ENCODE data around the gene RAB44. TPM values are rescaled to one million over a fixed set of nuclear protein-coding genes. Genes with fewer than 3 reads are reported as not detected.

Gene RAB44
- total and polyA plus RNA-seq, 9 donors, result 0.04 to 0.15 (median 0.12) TPM; not detected in 3

DNA sequence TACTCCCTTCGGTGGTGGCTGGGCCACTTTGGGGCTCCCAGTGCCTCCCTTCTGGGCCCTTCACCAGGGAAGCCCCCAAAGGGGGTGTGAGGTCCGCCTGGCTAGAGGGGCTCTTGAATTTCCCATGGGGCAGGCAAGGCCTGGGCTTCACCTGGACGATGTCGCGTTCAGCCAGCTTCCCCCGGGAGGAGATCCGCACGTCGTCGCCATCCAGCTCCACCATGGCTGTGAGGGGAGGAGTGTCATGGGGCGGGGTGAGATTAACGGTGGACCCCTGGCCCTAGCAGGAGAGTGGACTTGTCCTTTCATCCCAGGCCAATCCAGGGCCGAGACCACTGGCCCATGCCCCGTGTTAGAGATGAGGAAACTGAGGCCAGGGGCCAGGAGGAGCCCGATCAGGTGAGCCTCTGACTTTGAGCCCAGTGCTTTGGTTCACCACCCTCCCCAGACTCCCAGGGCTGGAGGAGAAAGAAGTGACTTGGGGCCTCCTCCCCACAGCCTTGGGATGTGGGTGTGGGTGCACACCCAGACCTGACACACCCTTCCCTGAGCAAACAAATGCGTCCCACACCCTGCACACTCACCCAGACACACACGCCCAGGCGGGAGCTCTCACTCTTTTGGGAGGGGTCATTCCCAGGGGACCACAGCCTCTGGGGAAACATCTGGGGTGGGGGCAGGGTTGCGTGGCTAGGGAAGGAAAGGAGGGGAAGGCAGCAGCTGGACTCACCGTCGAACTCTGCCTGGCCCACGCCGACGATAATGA lies 46.1 kb downstream of the RAB44 start:
- Histone ChIP-seq H3K4me1 (ENCODE audit: insufficient read depth) (no peaks in the 10 kb centered on the region), H3K36me3 (no peaks in the 10 kb centered on the region), H3K27ac (no peak overlapping the region), H3K9me3 (no peaks in the 10 kb centered on the region), H3K4me3 (no peak overlapping the region), H3K27me3 (no peaks in the 10 kb centered on the region)
- no peak for DNase-seq
- intact Hi-C loops (cut with DNase I), result loop anchor here in 1 of 4 donors (10.0 kb wide), 1 partner anchor 129 kb away; no protein-coding TSS in a partner anchor
- WGBS, 3 donors, result 79 to 83% (median 81%) methylated on average over 24 of the region's 24 CpGs
- no peak for TF ChIP-seq POLR2A (IDR thresholded peaks at IDR 0.05)
- TF ChIP-seq, protein P1, sequence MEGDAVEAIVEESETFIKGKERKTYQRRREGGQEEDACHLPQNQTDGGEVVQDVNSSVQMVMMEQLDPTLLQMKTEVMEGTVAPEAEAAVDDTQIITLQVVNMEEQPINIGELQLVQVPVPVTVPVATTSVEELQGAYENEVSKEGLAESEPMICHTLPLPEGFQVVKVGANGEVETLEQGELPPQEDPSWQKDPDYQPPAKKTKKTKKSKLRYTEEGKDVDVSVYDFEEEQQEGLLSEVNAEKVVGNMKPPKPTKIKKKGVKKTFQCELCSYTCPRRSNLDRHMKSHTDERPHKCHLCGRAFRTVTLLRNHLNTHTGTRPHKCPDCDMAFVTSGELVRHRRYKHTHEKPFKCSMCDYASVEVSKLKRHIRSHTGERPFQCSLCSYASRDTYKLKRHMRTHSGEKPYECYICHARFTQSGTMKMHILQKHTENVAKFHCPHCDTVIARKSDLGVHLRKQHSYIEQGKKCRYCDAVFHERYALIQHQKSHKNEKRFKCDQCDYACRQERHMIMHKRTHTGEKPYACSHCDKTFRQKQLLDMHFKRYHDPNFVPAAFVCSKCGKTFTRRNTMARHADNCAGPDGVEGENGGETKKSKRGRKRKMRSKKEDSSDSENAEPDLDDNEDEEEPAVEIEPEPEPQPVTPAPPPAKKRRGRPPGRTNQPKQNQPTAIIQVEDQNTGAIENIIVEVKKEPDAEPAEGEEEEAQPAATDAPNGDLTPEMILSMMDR (IDR thresholded peaks at IDR 0.05), result no peak
- TF ChIP-seq EP300 (IDR thresholded peaks at IDR 0.05), result no peak

DNA sequence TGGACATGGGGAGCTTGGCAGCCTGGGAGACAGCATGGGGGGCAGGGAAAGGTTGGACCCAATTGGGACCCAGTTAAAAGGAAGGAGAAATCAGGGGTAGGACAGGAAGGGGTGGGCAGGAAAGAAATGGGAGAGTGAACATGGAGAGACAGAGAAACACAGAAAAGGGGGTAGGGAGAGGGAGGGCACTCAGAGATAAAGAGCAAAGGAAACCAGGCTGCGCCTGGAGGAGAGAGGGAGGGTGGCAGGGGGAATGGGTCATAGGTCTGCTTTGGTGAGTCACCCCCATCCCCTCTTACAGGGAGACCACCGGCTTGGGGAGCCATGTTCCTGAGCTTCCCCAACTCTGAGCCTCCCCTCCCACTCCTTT lies 46.7 kb downstream of the RAB44 start:
- no peak for DNase-seq
- TF ChIP-seq POLR2A (IDR thresholded peaks at IDR 0.05), result no peak
- TF ChIP-seq EP300 (IDR thresholded peaks at IDR 0.05), result no peak
- TF ChIP-seq, protein P1 (IDR thresholded peaks at IDR 0.05), result no peak
- Histone ChIP-seq H3K4me1 (ENCODE audit: insufficient read depth) (no peaks in the 10 kb centered on the region), H3K36me3 (no peaks in the 10 kb centered on the region), H3K9me3 (no peaks in the 10 kb centered on the region), H3K4me3 (no peak overlapping the region), H3K27me3 (no peaks in the 10 kb centered on the region), H3K27ac (no peak overlapping the region)
- intact Hi-C loops (cut with DNase I), result loop anchor here in 1 of 4 donors (10.0 kb wide), 1 partner anchor 129 kb away; no protein-coding TSS in a partner anchor
- WGBS, 3 donors, result 57 to 66% (median 60%) methylated on average over 2 of the region's 2 CpGs

DNA sequence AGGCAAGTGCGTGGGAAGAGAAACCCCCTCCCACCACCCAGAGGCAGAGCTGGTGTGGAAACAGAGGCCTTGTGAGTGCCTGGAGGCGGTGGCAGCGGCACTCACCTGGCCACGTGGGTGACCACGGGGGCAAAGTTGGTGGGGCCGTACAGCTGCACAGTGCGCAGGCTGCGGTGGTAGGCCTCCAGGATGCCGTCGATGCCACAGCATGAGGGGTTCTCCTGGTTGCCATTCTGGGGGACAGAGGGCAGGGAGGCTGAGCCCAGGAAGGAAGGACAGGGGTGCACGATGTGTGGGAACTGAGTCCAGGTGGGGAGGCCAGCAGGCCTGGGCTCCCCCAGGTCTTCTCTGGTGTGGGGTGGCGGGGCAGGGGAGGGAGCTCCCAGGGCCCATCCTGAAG lies 47.7 kb downstream of the RAB44 start:
- Histone ChIP-seq H3K27me3 (no peaks in the 10 kb centered on the region), H3K9me3 (no peaks in the 10 kb centered on the region), H3K4me3 (no peak overlapping the region), H3K4me1 (ENCODE audit: insufficient read depth) (no peaks in the 10 kb centered on the region), H3K27ac (no peak overlapping the region), H3K36me3 (no peaks in the 10 kb centered on the region)
- TF ChIP-seq POLR2A (IDR thresholded peaks at IDR 0.05) (no peak), EP300 (IDR thresholded peaks at IDR 0.05) (no peak)
- TF ChIP-seq, protein P1 (IDR thresholded peaks at IDR 0.05), result no peak
- no peak for DNase-seq
- WGBS, 3 donors, result 93 to 95% (median 93%) methylated on average over 12 of the region's 12 CpGs
- intact Hi-C loops (cut with DNase I), result loop anchor here in 1 of 4 donors (10.0 kb wide), 1 partner anchor 130 kb away; no protein-coding TSS in a partner anchor

DNA sequence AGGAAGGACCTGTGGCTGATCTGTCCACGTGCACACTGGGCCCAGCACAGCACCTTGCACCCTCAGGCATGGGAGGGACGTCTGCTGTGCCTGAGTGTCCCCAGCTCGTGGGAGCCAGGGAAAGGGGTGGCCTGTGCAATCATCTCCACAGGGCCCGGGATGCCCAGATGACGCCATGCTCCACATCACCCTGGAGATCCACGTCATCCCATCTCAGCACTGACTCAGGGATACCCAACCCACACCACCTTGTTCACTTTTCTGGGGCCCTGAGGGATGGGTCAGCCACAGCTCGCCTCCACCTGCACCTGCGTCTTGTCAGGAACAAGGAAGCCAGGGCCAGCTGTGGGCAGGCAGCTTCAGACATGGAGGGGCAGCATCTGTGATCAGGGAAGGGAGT lies 48.2 kb downstream of the RAB44 start:
- Histone ChIP-seq H3K4me1 (ENCODE audit: insufficient read depth) (no peaks in the 10 kb centered on the region), H3K9me3 (no peaks in the 10 kb centered on the region), H3K4me3 (no peak overlapping the region), H3K27ac (no peak overlapping the region), H3K27me3 (no peaks in the 10 kb centered on the region), H3K36me3 (no peaks in the 10 kb centered on the region)
- intact Hi-C loops (cut with DNase I), result loop anchor here in 1 of 4 donors (10.0 kb wide), 1 partner anchor 131 kb away; no protein-coding TSS in a partner anchor
- TF ChIP-seq EP300 (IDR thresholded peaks at IDR 0.05), result no peak
- TF ChIP-seq, protein P1 (IDR thresholded peaks at IDR 0.05), result no peak
- TF ChIP-seq POLR2A (IDR thresholded peaks at IDR 0.05), result no peak
- DNase-seq, result no peak
- 84 to 94% (median 84%) methylated on average over 4 to 8 of the region's 8 CpGs for WGBS, 3 donors
